Nephron (organoid): ENCODE data around the gene WDSUB1.

Experiments
- H3K27ac Mint-ChIP-seq, 3 experiments: 2 replicates each; pipeline ENCODE4 v1.8.0; 2020; ENCODE audit warnings: mixed read lengths in 3 of 3, mild to moderate bottlenecking in 2 of 3, moderate library complexity in 1 of 3
- H3K27me3 Mint-ChIP-seq: 2 replicates; pipeline ENCODE4 v1.8.0; 2021; ENCODE audit warnings: low read depth, mild to moderate bottlenecking, moderate library complexity, mixed read lengths
- H3K36me3 Mint-ChIP-seq: 2 replicates; pipeline ENCODE4 v1.8.0; 2020; ENCODE audit warnings: low read depth, mixed read lengths
- H3K4me1 Mint-ChIP-seq: 2 replicates; pipeline ENCODE4 v1.8.0; 2020; ENCODE audit warnings: mixed read lengths
- H3K4me3 Mint-ChIP-seq, 3 experiments: 2 replicates each; pipeline ENCODE4 v1.8.0; 2020; ENCODE audit warnings: mild to moderate bottlenecking in 3 of 3, mixed read lengths in 3 of 3, moderate library complexity in 2 of 3
- H3K9me3 Mint-ChIP-seq: 2 replicates; pipeline ENCODE4 v1.8.0; 2020; ENCODE audit warnings: mixed read lengths
- CTCF ChIP-seq, 3 experiments: fragments of 200-600 bp; sonication (generic); IDR thresholded peaks; one replicate each; pipeline ENCODE4 v1.5.0; 2021; ENCODE audit warnings: antibody characterized with exemption in 3 of 3; ENCODE audit not compliant: unreplicated experiment in 3 of 3

Gene WDSUB1

GRCh38 chr2:159272156-159272555 lies 14.3 kb downstream of the WDSUB1 start:
- Mint-ChIP-seq H3K36me3 (peaks cover 48% of the 10 kb centered on the region), H3K27me3 (no peaks in the 10 kb centered on the region), H3K27ac (peak overlapping the region in 2 of 3 experiments; percentile 6 to 66), H3K9me3 (no peaks in the 10 kb centered on the region), H3K4me3 (no peak overlapping the region), H3K4me1 (peaks cover 5% of the 10 kb centered on the region)
- no peak for TF ChIP-seq CTCF (IDR thresholded peaks at IDR 0.05; ENCODE audit: unreplicated experiment in 3 of 3)

GRCh38 chr2:159270744-159271379 lies 15.6 kb downstream of the WDSUB1 start:
- Mint-ChIP-seq H3K27me3 (no peaks in the 10 kb centered on the region), H3K9me3 (no peaks in the 10 kb centered on the region), H3K4me3 (no peak overlapping the region), H3K4me1 (peaks cover 5% of the 10 kb centered on the region), H3K36me3 (peaks cover 55% of the 10 kb centered on the region), H3K27ac (no peak overlapping the region)
- no peak for TF ChIP-seq CTCF (IDR thresholded peaks at IDR 0.05; ENCODE audit: unreplicated experiment in 3 of 3)

GRCh38 chr2:159267921-159268320 lies 18.6 kb downstream of the WDSUB1 start:
- H3K4me1 Mint-ChIP-seq = peaks cover 5% of the 10 kb centered on the region
- peaks cover 57% of the 10 kb centered on the region for H3K36me3 Mint-ChIP-seq
- H3K4me3 Mint-ChIP-seq = no peak overlapping the region
- TF ChIP-seq CTCF (IDR thresholded peaks at IDR 0.05; ENCODE audit: unreplicated experiment in 3 of 3) = no peak
- no peaks in the 10 kb centered on the region for H3K9me3 Mint-ChIP-seq
- no peak overlapping the region for H3K27ac Mint-ChIP-seq
- no peaks in the 10 kb centered on the region for H3K27me3 Mint-ChIP-seq

GRCh38 chr2:159266554-159266953 lies 19.9 kb downstream of the WDSUB1 start:
- no peaks in the 10 kb centered on the region for H3K27me3 Mint-ChIP-seq
- no peak overlapping the region for H3K27ac Mint-ChIP-seq
- H3K9me3 Mint-ChIP-seq = no peaks in the 10 kb centered on the region
- no peaks in the 10 kb centered on the region for H3K4me1 Mint-ChIP-seq
- H3K36me3 Mint-ChIP-seq = peaks cover 61% of the 10 kb centered on the region
- no peak overlapping the region for H3K4me3 Mint-ChIP-seq
- no peak for TF ChIP-seq CTCF (IDR thresholded peaks at IDR 0.05; ENCODE audit: unreplicated experiment in 3 of 3)

- H3K4me1 Mint-ChIP-seq = no peaks in the 10 kb centered on the region
- no peaks in the 10 kb centered on the region for H3K9me3 Mint-ChIP-seq
- H3K36me3 Mint-ChIP-seq = peaks cover 54% of the 10 kb centered on the region
- no peak for TF ChIP-seq CTCF (IDR thresholded peaks at IDR 0.05; ENCODE audit: unreplicated experiment in 3 of 3)
- no peaks in the 10 kb centered on the region for H3K27me3 Mint-ChIP-seq
- H3K4me3 Mint-ChIP-seq = no peak overlapping the region
- H3K27ac Mint-ChIP-seq = no peak overlapping the region
Observed at GRCh38 chr2:159265171-159265576, 21.3 kb downstream of the WDSUB1 start.

- Mint-ChIP-seq H3K27ac (no peak overlapping the region), H3K27me3 (no peaks in the 10 kb centered on the region), H3K4me1 (no peaks in the 10 kb centered on the region)
Observed at GRCh38 chr2:159262904-159263303, 23.6 kb downstream of the WDSUB1 start.

More at GRCh38 chr2:159262904-159263303, 23.6 kb downstream of the WDSUB1 start:
- TF ChIP-seq CTCF (IDR thresholded peaks at IDR 0.05; ENCODE audit: unreplicated experiment in 3 of 3) = no peak
- Mint-ChIP-seq H3K9me3 (no peaks in the 10 kb centered on the region), H3K4me3 (no peak overlapping the region), H3K36me3 (peaks cover 52% of the 10 kb centered on the region)
